IMR-90 (cell line): Measurements from ENCODE around the gene KLK6. TPM values are rescaled to one million over a fixed set of nuclear protein-coding genes. Genes with fewer than 3 reads are reported as not detected.

Experiments used
- ATAC-seq: fragments of 200-7000 bp; cut with Tn5 transposase; 2 replicates; pipeline ENCODE4 v1.9.1; 2020; ENCODE audit warnings: low read depth, mild to moderate bottlenecking, moderate library complexity
- BruUV-seq: library from RNA; stranded (reverse); fragments of 400-500 nt; replicated peaks from 2 replicates; lab custom pipeline; 2021; lab: Mats Ljungman, UMichigan
- CTCF ChIA-PET: fragments of 300-600 bp; formaldehyde crosslinking; extraction: SDS; loops from one replicate; lab custom pipeline; 2021; ENCODE audit warnings: antibody characterized with exemption; lab: Yijun Ruan, JAX
- POLR2A ChIA-PET: fragments of 300-600 bp; sonication (Branson Sonifier 250); formaldehyde crosslinking; loops from one replicate; lab custom pipeline; 2022; ENCODE audit warnings: antibody characterized with exemption; ENCODE audit not compliant: unreplicated experiment; lab: Charles Lee
- DNase-seq: peaks from one replicate; pipeline ENCODE4 v3.0.0; 2013
- H2AFZ ChIP-seq: replicated peaks from 2 replicates; pipeline ENCODE3; 2013; ENCODE audit warnings: low read length, mild to moderate bottlenecking; ENCODE audit not compliant: poor library complexity
- H2AK5ac ChIP-seq: 2 replicates; pipeline ENCODE4 v1.6.1; 2013; ENCODE audit warnings: low read depth, low read length, inconsistent platforms
- H2AK9ac ChIP-seq: replicated peaks from 2 replicates; pipeline ENCODE3; 2013; ENCODE audit warnings: mild to moderate bottlenecking, low read depth, low read length, moderate library complexity; ENCODE audit not compliant: poor library complexity
- H2BK120ac ChIP-seq: 2 replicates; pipeline ENCODE4 v1.6.1; 2013; ENCODE audit warnings: low read depth, low read length, inconsistent platforms
- H2BK15ac ChIP-seq: 3 replicates; pipeline ENCODE4 v1.6.1; 2013; ENCODE audit warnings: low read depth, low read length, inconsistent platforms
- H2BK20ac ChIP-seq: 2 replicates; pipeline ENCODE4 v1.6.1; 2013; ENCODE audit warnings: low read depth, mild to moderate bottlenecking, inconsistent platforms, low read length, moderate library complexity
- H2BK5ac ChIP-seq: 2 replicates; pipeline ENCODE4 v1.6.1; 2013; ENCODE audit warnings: mild to moderate bottlenecking, low read depth, low read length, inconsistent platforms; ENCODE audit not compliant: poor library complexity, severe bottlenecking
- H3K14ac ChIP-seq: replicated peaks from 2 replicates; pipeline ENCODE4 v1.6.1; 2013; ENCODE audit warnings: low read depth, low read length, inconsistent platforms
- H3K18ac ChIP-seq: 2 replicates; pipeline ENCODE4 v1.6.1; 2013; ENCODE audit warnings: low read depth, low read length, control low read depth
- H3K23ac ChIP-seq: 2 replicates; pipeline ENCODE4 v1.6.1; 2013; ENCODE audit warnings: low read depth, low read length, inconsistent platforms
- H3K27ac ChIP-seq: 2 replicates; pipeline ENCODE4 v1.5.1; 2013; ENCODE audit warnings: mild to moderate bottlenecking, control low read depth, low read length; ENCODE audit not compliant: insufficient read depth
- H3K27me3 ChIP-seq: 2 replicates; pipeline ENCODE4 v1.6.1; 2013; ENCODE audit warnings: low read length; ENCODE audit not compliant: control insufficient read depth, insufficient read depth
- H3K36me3 ChIP-seq: 2 replicates; pipeline ENCODE4 v1.6.1; 2013; ENCODE audit warnings: low read length, mixed read lengths; ENCODE audit not compliant: control insufficient read depth, insufficient read depth
- H3K4ac ChIP-seq: 2 replicates; pipeline ENCODE4 v1.6.1; 2013; ENCODE audit warnings: low read depth, low read length, inconsistent platforms
- H3K4me1 ChIP-seq: 2 replicates; pipeline ENCODE4 v1.6.1; 2013; ENCODE audit warnings: low read length, mixed read lengths; ENCODE audit not compliant: control insufficient read depth, insufficient read depth
- H3K4me2 ChIP-seq: 2 replicates; pipeline ENCODE4 v1.6.1; 2013; ENCODE audit warnings: low read depth, mild to moderate bottlenecking, control low read depth, low read length, moderate library complexity
- H3K4me3 ChIP-seq: 2 replicates; pipeline ENCODE4 v1.5.1; 2013; ENCODE audit warnings: low read depth, mild to moderate bottlenecking, control low read depth, low read length, moderate library complexity; ENCODE audit not compliant: insufficient read depth
- H3K56ac ChIP-seq: 2 replicates; pipeline ENCODE4 v1.6.1; 2013; ENCODE audit warnings: low read length, inconsistent platforms; ENCODE audit not compliant: insufficient read depth; ENCODE audit errors: extremely low read depth
- H3K79me1 ChIP-seq, 2 experiments: 2 replicates each; pipeline ENCODE4 v1.6.1; 2013; ENCODE audit warnings: low read length in 2 of 2, inconsistent platforms in 1 of 2, low read depth in 1 of 2
- H3K9ac ChIP-seq: 2 replicates; pipeline ENCODE4 v1.6.1; 2013; ENCODE audit warnings: low read depth, low read length, control low read depth
- H3K9me1 ChIP-seq: 2 replicates; pipeline ENCODE4 v1.6.1; 2013; ENCODE audit warnings: low read length, inconsistent platforms; ENCODE audit not compliant: insufficient read depth
- H3K9me3 ChIP-seq: 2 replicates; pipeline ENCODE4 v1.6.1; 2013; ENCODE audit warnings: low read length; ENCODE audit not compliant: control insufficient read depth, insufficient read depth
- H4K20me1 ChIP-seq: 2 replicates; pipeline ENCODE4 v1.6.1; 2013; ENCODE audit warnings: low read length, inconsistent platforms; ENCODE audit not compliant: insufficient read depth
- H4K5ac ChIP-seq: 2 replicates; pipeline ENCODE4 v1.6.1; 2013; ENCODE audit warnings: mild to moderate bottlenecking, low read depth, low read length, control low read depth
- H4K8ac ChIP-seq, 2 experiments: 2 replicates each; pipeline ENCODE4 v1.6.1; 2013; ENCODE audit warnings: low read depth in 2 of 2, low read length in 2 of 2, control low read depth in 1 of 2, inconsistent platforms in 1 of 2
- H4K91ac ChIP-seq: 2 replicates; pipeline ENCODE4 v1.6.1; 2013; ENCODE audit warnings: low read depth, low read length, inconsistent platforms; ENCODE audit not compliant: insufficient read depth
- CEBPB ChIP-seq: IDR thresholded peaks from 2 replicates; pipeline ENCODE4 v1.6.1; 2012; ENCODE audit warnings: low read depth, low read length, improper control_type of control experiment
- CHD1 ChIP-seq: IDR thresholded peaks from 2 replicates; pipeline ENCODE4 v1.6.1; 2012; ENCODE audit warnings: low read depth, low read length, improper control_type of control experiment
- ELK1 ChIP-seq: fragments of 150-350 bp; IDR thresholded peaks from 2 replicates; pipeline ENCODE4 v1.6.1; 2016; ENCODE audit warnings: low read depth, mild to moderate bottlenecking, low read length, moderate library complexity, borderline replicate concordance
- FOS ChIP-seq: fragments of 150-350 bp; IDR thresholded peaks from 2 replicates; pipeline ENCODE4 v1.6.1; 2016; ENCODE audit warnings: low read depth, low read length
- MAFK ChIP-seq: IDR thresholded peaks from 2 replicates; pipeline ENCODE4 v1.6.1; 2012; ENCODE audit warnings: low read depth, low read length, improper control_type of control experiment
- POLR2A ChIP-seq: IDR thresholded peaks from 2 replicates; pipeline ENCODE4 v1.6.1; 2012; ENCODE audit warnings: mild to moderate bottlenecking, low read depth, low read length
- RCOR1 ChIP-seq: IDR thresholded peaks from 2 replicates; pipeline ENCODE4 v1.6.1; 2012; ENCODE audit warnings: mild to moderate bottlenecking, low read length, improper control_type of control experiment; ENCODE audit not compliant: insufficient replicate concordance
- RFX5 ChIP-seq: IDR thresholded peaks from 2 replicates; pipeline ENCODE4 v1.8.0; 2012; ENCODE audit warnings: low read depth, mild to moderate bottlenecking, low read length, moderate library complexity
- WGBS, 2 experiments: methylation state at CpG; one replicate each; pipeline versions ENCODE4 v1.1.5 to v1.1.7; 2013; ENCODE audit warnings: missing lambda C conversion rate in 2 of 2; ENCODE audit not compliant: insufficient read length in 1 of 2; ENCODE audit errors: extremely low coverage in 2 of 2; 5-methylcytosine and 5-hydroxymethylcytosine counted together
- dilution Hi-C: fragments of 300-500 bp; cut with HindIII; formaldehyde crosslinking; loops from one replicate; pipeline ENCODE4 v1.14.3; 2018; ENCODE audit warnings: low sequenced_read_pairs; ENCODE audit not compliant: unreplicated experiment
- in situ Hi-C: fragments of 300-500 bp; cut with MboI; formaldehyde crosslinking; loops from 3 replicates; pipeline ENCODE4 v1.14.3; 2019; ENCODE audit warnings: low sequenced_read_pairs, inconsistent platforms, mixed read lengths
- intact Hi-C: fragments of 100-400 bp; cut with micrococcal nuclease; formaldehyde crosslinking; loops from 2 replicates; pipeline ENCODE4 v1.10.0; 2022
- polyA plus RNA-seq, 3 experiments: library from polyadenylated mRNA; depleted of rRNA; stranded (reverse); fragments of >200 nt; gene quantifications; 2 replicates each; pipeline ENCODE4 v1.2.3, GENCODE V29; 2012; ENCODE audit warnings: low replicate concordance in 1 of 3
- total RNA-seq: library from RNA; depleted of rRNA; stranded (reverse); fragments of >200 nt; gene quantifications from 2 replicates; pipeline ENCODE4 v1.2.3, GENCODE V29; 2012
- TF ChIP-seq, protein P1 (sequence below): fragments of 150-350 bp; IDR thresholded peaks from 2 replicates; pipeline ENCODE4 v1.6.1; 2017; ENCODE audit warnings: mild to moderate bottlenecking, antibody characterized with exemption, low read length, low read depth

The KLK6 gene
- total and polyA plus RNA-seq, 2 of the 4 experiments (the other 2 are of a cell fraction) = not detected

- H3K9me3 ChIP-seq = no peaks in the 10 kb centered on the region
- no peak overlapping the region for H3K56ac ChIP-seq
- no peak overlapping the region for H3K18ac ChIP-seq
- TF ChIP-seq CEBPB = no peak
- no peak for TF ChIP-seq RCOR1
- TF ChIP-seq RFX5 = no peak
- TF ChIP-seq MAFK = no peak
- no peak for TF ChIP-seq FOS
- TF ChIP-seq CHD1 = no peak
- TF ChIP-seq, protein P1, sequence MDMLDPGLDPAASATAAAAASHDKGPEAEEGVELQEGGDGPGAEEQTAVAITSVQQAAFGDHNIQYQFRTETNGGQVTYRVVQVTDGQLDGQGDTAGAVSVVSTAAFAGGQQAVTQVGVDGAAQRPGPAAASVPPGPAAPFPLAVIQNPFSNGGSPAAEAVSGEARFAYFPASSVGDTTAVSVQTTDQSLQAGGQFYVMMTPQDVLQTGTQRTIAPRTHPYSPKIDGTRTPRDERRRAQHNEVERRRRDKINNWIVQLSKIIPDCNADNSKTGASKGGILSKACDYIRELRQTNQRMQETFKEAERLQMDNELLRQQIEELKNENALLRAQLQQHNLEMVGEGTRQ = no peak
- TF ChIP-seq ELK1 = no peak
- TF ChIP-seq POLR2A = no peak
- H3K9ac ChIP-seq = no peak overlapping the region
- no TSS peak for BruUV-seq
- H3K79me1 ChIP-seq = no peaks in the 10 kb centered on the region
- H3K36me3 ChIP-seq = no peaks in the 10 kb centered on the region
- H2BK20ac ChIP-seq = no peak overlapping the region
- no peak overlapping the region for H3K4ac ChIP-seq
- H3K27ac ChIP-seq = no peak overlapping the region
- H3K9me1 ChIP-seq = no peaks in the 10 kb centered on the region
- no peak overlapping the region for H2BK5ac ChIP-seq
- H2AK5ac ChIP-seq = no peak overlapping the region
- no peak overlapping the region for H3K14ac ChIP-seq
- no peak overlapping the region for H4K91ac ChIP-seq
- no peaks in the 10 kb centered on the region for H3K4me1 ChIP-seq
- in situ Hi-C loops (no loop called here), dilution Hi-C loops (no loop called here), intact Hi-C loops (no loop called here)
- no peaks in the 10 kb centered on the region for H3K27me3 ChIP-seq
- no peak overlapping the region for H2BK15ac ChIP-seq
- H4K5ac ChIP-seq = no peak overlapping the region
- H4K20me1 ChIP-seq = no peaks in the 10 kb centered on the region
- H3K23ac ChIP-seq = no peak overlapping the region
- ATAC-seq (no peak), DNase-seq (no peak)
- POLR2A ChIA-PET = no interaction called here
- no peak overlapping the region for H3K4me3 ChIP-seq
- H2AFZ ChIP-seq = no peak overlapping the region
- no peak overlapping the region for H2AK9ac ChIP-seq
- no peak overlapping the region for H4K8ac ChIP-seq
- H2BK120ac ChIP-seq = no peak overlapping the region
- WGBS, 2 experiments = 0% methylated on average over 1 of the region's 8 CpGs; no CpG with 5 or more reads in 1 of the 2 experiments
- no peak overlapping the region for H3K4me2 ChIP-seq
- CTCF ChIA-PET = no interaction called here
Measured at GRCh38 chr19:50979758-50980157, 10.4 kb upstream of the KLK6 start.
